ENCODE measurements around the gene DPP6. TPM values are rescaled to one million over a fixed set of nuclear protein-coding genes. Genes with fewer than 3 reads are reported as not detected.
A peak's percentile ranks its signal among the peaks of the same experiment; 100 is the strongest.

Gene DPP6
- total and polyA plus RNA-seq, 9 of the 15 experiments (the other 6 are each of a cell fraction or from before 2014, with no cell fraction given), result not detected

GRCh38 chr7:154680894-154681659, 628.9 kb downstream of the DPP6 start:
- intact Hi-C loops (cut with micrococcal nuclease) (no loop called here), in situ Hi-C loops (cut with MboI) (no loop called here)
- TSS peak; percentile 75 for BruUV-seq (replicated peaks)
- WGBS (ENCODE audit: insufficient coverage, low coverage, missing lambda C conversion rate), result 3% methylated on average over 18 of the region's 18 CpGs
- Histone ChIP-seq H3K36me3 (ENCODE audit: control insufficient read depth, insufficient read depth, low read length) (peaks cover 9% of the 10 kb centered on the region; the same call in 2 of the 3 replicates), H3K27ac (ENCODE audit: extremely low read depth, low read depth, low read length) (peak overlapping the region; percentile 80), H3K27me3 (ENCODE audit: control insufficient read depth in 2 of 2, insufficient read depth in 2 of 2, low read length in 2 of 2) (no peaks in the 10 kb centered on the region), H3K9me3 (replicated peaks; ENCODE audit: control insufficient read depth, insufficient read depth, low read depth, low read length) (peaks cover 10% of the 10 kb centered on the region), H3K9ac (ENCODE audit: insufficient read depth in 1 of 2, low read depth in 2 of 2, low read length in 2 of 2) (peak overlapping the region; percentile 70 to 76), H3K4me1 (replicated peaks in 1 of 2; ENCODE audit: control insufficient read depth in 2 of 2, insufficient read depth in 2 of 2, low read length in 2 of 2) (peaks cover 17 to 50% of the 10 kb centered on the region in 2 experiments), H3K4me2 (ENCODE audit: insufficient read depth, low read length) (peak overlapping the region; percentile 81), H3K4me3 (peak overlapping the region; percentile 44), H4K20me1 (replicated peaks; ENCODE audit: control insufficient read depth, insufficient read depth, low read length) (no peaks in the 10 kb centered on the region), H2AFZ (ENCODE audit: low read depth, low read length) (peak overlapping the region; percentile 95), H3K9me1 (ENCODE audit: control insufficient read depth, insufficient read depth, low read length) (no peaks in the 10 kb centered on the region), H3K79me2 (ENCODE audit: control insufficient read depth, insufficient read depth, low read length) (peaks cover 20% of the 10 kb centered on the region)
- DNase-seq (ENCODE audit: extremely low read depth in 1 of 4, low spot score in 3 of 4), result peak; percentile 81 to 94 (median 86)
- ATAC-seq, result peak; percentile 88
- CTCF ChIA-PET (ENCODE audit: low intra/inter-chr PET ratio), result interaction anchor here (1.2 kb wide), 1 partner anchor 42 kb away, joined by 5 read pairs; no protein-coding TSS in a partner anchor
- POLR2A ChIA-PET, result interaction anchor here (0.7 to 1.0 kb wide), 3 partner anchors 12 to 41 kb away, joined by 3 to 4 read pairs (median 3); no protein-coding TSS in a partner anchor
- FAIRE-seq, result peak; percentile 58
- TF ChIP-seq CXXC5 (CRISPR knock-in tag; IDR thresholded peaks at IDR 0.05) (peak; percentile 68), PKNOX1 (IDR thresholded peaks at IDR 0.05) (no peak), TSHZ1 (CRISPR knock-in tag; IDR thresholded peaks at IDR 0.05) (no peak), DPF2 (IDR thresholded peaks at IDR 0.05) (peak; percentile 28; the same call in 1 of the 2 replicates), POLR2A (conservative IDR thresholded peaks at IDR 0.05) (peak; percentile 90), ILK (tag; IDR thresholded peaks at IDR 0.05; ENCODE audit: borderline replicate concordance, low read depth) (no peak), ZFP36 (IDR thresholded peaks at IDR 0.05; ENCODE audit: low read depth, low read length, partially characterized antibody) (peak; percentile 25), ZNF830 (CRISPR knock-in tag; IDR thresholded peaks at IDR 0.05) (0 out of 2 replicates have a peak, but pooled peaks have one; percentile 38), ZNF766 (CRISPR knock-in tag; conservative IDR thresholded peaks at IDR 0.05) (0 out of 2 replicates have a peak, but pooled peaks have one; percentile 46), EP400 (IDR thresholded peaks at IDR 0.05) (peak; percentile 54; the same call in 1 of the 2 replicates), ZNF79 (CRISPR knock-in tag; IDR thresholded peaks at IDR 0.05; ENCODE audit: low read depth) (no peak), XRCC3 (IDR thresholded peaks at IDR 0.05) (no peak), EGR1 (conservative IDR thresholded peaks at IDR 0.05) (peak; percentile 30; the same call in 1 of the 2 replicates), MYNN (IDR thresholded peaks at IDR 0.05) (no peak), MYNN (CRISPR knock-in tag; IDR thresholded peaks at IDR 0.05) (no peak), MLLT1 (IDR thresholded peaks at IDR 0.05) (peak in 1 of 2 experiments; percentile 62; a peak in 2 of 4 replicates), PHF8 (IDR thresholded peaks at IDR 0.05; ENCODE audit: borderline replicate concordance, low read length) (peak; percentile 41; the same call in 1 of the 2 replicates)
